IMR-90 (cell line): ENCODE results near the gene TPMT. TPM values are rescaled to one million over a fixed set of nuclear protein-coding genes. Genes with fewer than 3 reads are reported as not detected.
A peak's percentile ranks its signal among the peaks of the same experiment; 100 is the strongest.

ENCODE experiments used
- ATAC-seq: fragments of 200-7000 bp; cut with Tn5 transposase; 2 replicates; pipeline ENCODE4 v1.9.1; 2020; ENCODE audit warnings: low read depth, mild to moderate bottlenecking, moderate library complexity
- BruUV-seq: library from RNA; stranded (reverse); fragments of 400-500 nt; replicated peaks from 2 replicates; lab custom pipeline; 2021; lab: Mats Ljungman, UMichigan
- CTCF ChIA-PET: fragments of 300-600 bp; formaldehyde crosslinking; extraction: SDS; loops from one replicate; lab custom pipeline; 2021; ENCODE audit warnings: antibody characterized with exemption; lab: Yijun Ruan, JAX
- POLR2A ChIA-PET: fragments of 300-600 bp; sonication (Branson Sonifier 250); formaldehyde crosslinking; loops from one replicate; lab custom pipeline; 2022; ENCODE audit warnings: antibody characterized with exemption; ENCODE audit not compliant: unreplicated experiment; lab: Charles Lee
- DNase-seq: peaks from one replicate; pipeline ENCODE4 v3.0.0; 2013
- H2AFZ ChIP-seq: replicated peaks from 2 replicates; pipeline ENCODE3; 2013; ENCODE audit warnings: low read length, mild to moderate bottlenecking; ENCODE audit not compliant: poor library complexity
- H2AK5ac ChIP-seq: 2 replicates; pipeline ENCODE4 v1.6.1; 2013; ENCODE audit warnings: low read depth, low read length, inconsistent platforms
- H2AK9ac ChIP-seq: replicated peaks from 2 replicates; pipeline ENCODE3; 2013; ENCODE audit warnings: mild to moderate bottlenecking, low read depth, low read length, moderate library complexity; ENCODE audit not compliant: poor library complexity
- H2BK120ac ChIP-seq: 2 replicates; pipeline ENCODE4 v1.6.1; 2013; ENCODE audit warnings: low read depth, low read length, inconsistent platforms
- H2BK15ac ChIP-seq: 3 replicates; pipeline ENCODE4 v1.6.1; 2013; ENCODE audit warnings: low read depth, low read length, inconsistent platforms
- H2BK20ac ChIP-seq: 2 replicates; pipeline ENCODE4 v1.6.1; 2013; ENCODE audit warnings: low read depth, mild to moderate bottlenecking, inconsistent platforms, low read length, moderate library complexity
- H2BK5ac ChIP-seq: 2 replicates; pipeline ENCODE4 v1.6.1; 2013; ENCODE audit warnings: mild to moderate bottlenecking, low read depth, low read length, inconsistent platforms; ENCODE audit not compliant: poor library complexity, severe bottlenecking
- H3K14ac ChIP-seq: replicated peaks from 2 replicates; pipeline ENCODE4 v1.6.1; 2013; ENCODE audit warnings: low read depth, low read length, inconsistent platforms
- H3K18ac ChIP-seq: 2 replicates; pipeline ENCODE4 v1.6.1; 2013; ENCODE audit warnings: low read depth, low read length, control low read depth
- H3K23ac ChIP-seq: 2 replicates; pipeline ENCODE4 v1.6.1; 2013; ENCODE audit warnings: low read depth, low read length, inconsistent platforms
- H3K27ac ChIP-seq: 2 replicates; pipeline ENCODE4 v1.5.1; 2013; ENCODE audit warnings: mild to moderate bottlenecking, control low read depth, low read length; ENCODE audit not compliant: insufficient read depth
- H3K27me3 ChIP-seq: 2 replicates; pipeline ENCODE4 v1.6.1; 2013; ENCODE audit warnings: low read length; ENCODE audit not compliant: control insufficient read depth, insufficient read depth
- H3K36me3 ChIP-seq: 2 replicates; pipeline ENCODE4 v1.6.1; 2013; ENCODE audit warnings: low read length, mixed read lengths; ENCODE audit not compliant: control insufficient read depth, insufficient read depth
- H3K4ac ChIP-seq: 2 replicates; pipeline ENCODE4 v1.6.1; 2013; ENCODE audit warnings: low read depth, low read length, inconsistent platforms
- H3K4me1 ChIP-seq: 2 replicates; pipeline ENCODE4 v1.6.1; 2013; ENCODE audit warnings: low read length, mixed read lengths; ENCODE audit not compliant: control insufficient read depth, insufficient read depth
- H3K4me2 ChIP-seq: 2 replicates; pipeline ENCODE4 v1.6.1; 2013; ENCODE audit warnings: low read depth, mild to moderate bottlenecking, control low read depth, low read length, moderate library complexity
- H3K4me3 ChIP-seq: 2 replicates; pipeline ENCODE4 v1.5.1; 2013; ENCODE audit warnings: low read depth, mild to moderate bottlenecking, control low read depth, low read length, moderate library complexity; ENCODE audit not compliant: insufficient read depth
- H3K56ac ChIP-seq: 2 replicates; pipeline ENCODE4 v1.6.1; 2013; ENCODE audit warnings: low read length, inconsistent platforms; ENCODE audit not compliant: insufficient read depth; ENCODE audit errors: extremely low read depth
- H3K79me1 ChIP-seq, 2 experiments: 2 replicates each; pipeline ENCODE4 v1.6.1; 2013; ENCODE audit warnings: low read length in 2 of 2, inconsistent platforms in 1 of 2, low read depth in 1 of 2
- H3K9ac ChIP-seq: 2 replicates; pipeline ENCODE4 v1.6.1; 2013; ENCODE audit warnings: low read depth, low read length, control low read depth
- H3K9me1 ChIP-seq: 2 replicates; pipeline ENCODE4 v1.6.1; 2013; ENCODE audit warnings: low read length, inconsistent platforms; ENCODE audit not compliant: insufficient read depth
- H3K9me3 ChIP-seq: 2 replicates; pipeline ENCODE4 v1.6.1; 2013; ENCODE audit warnings: low read length; ENCODE audit not compliant: control insufficient read depth, insufficient read depth
- H4K20me1 ChIP-seq: 2 replicates; pipeline ENCODE4 v1.6.1; 2013; ENCODE audit warnings: low read length, inconsistent platforms; ENCODE audit not compliant: insufficient read depth
- H4K5ac ChIP-seq: 2 replicates; pipeline ENCODE4 v1.6.1; 2013; ENCODE audit warnings: mild to moderate bottlenecking, low read depth, low read length, control low read depth
- H4K8ac ChIP-seq, 2 experiments: 2 replicates each; pipeline ENCODE4 v1.6.1; 2013; ENCODE audit warnings: low read depth in 2 of 2, low read length in 2 of 2, control low read depth in 1 of 2, inconsistent platforms in 1 of 2
- H4K91ac ChIP-seq: 2 replicates; pipeline ENCODE4 v1.6.1; 2013; ENCODE audit warnings: low read depth, low read length, inconsistent platforms; ENCODE audit not compliant: insufficient read depth
- BHLHE40 ChIP-seq: fragments of 150-350 bp; IDR thresholded peaks from 2 replicates; pipeline ENCODE4 v1.6.1; 2016; ENCODE audit warnings: mild to moderate bottlenecking, low read depth, low read length
- CEBPB ChIP-seq: IDR thresholded peaks from 2 replicates; pipeline ENCODE4 v1.6.1; 2012; ENCODE audit warnings: low read depth, low read length, improper control_type of control experiment
- CHD1 ChIP-seq: IDR thresholded peaks from 2 replicates; pipeline ENCODE4 v1.6.1; 2012; ENCODE audit warnings: low read depth, low read length, improper control_type of control experiment
- ELK1 ChIP-seq: fragments of 150-350 bp; IDR thresholded peaks from 2 replicates; pipeline ENCODE4 v1.6.1; 2016; ENCODE audit warnings: low read depth, mild to moderate bottlenecking, low read length, moderate library complexity, borderline replicate concordance
- FOS ChIP-seq: fragments of 150-350 bp; IDR thresholded peaks from 2 replicates; pipeline ENCODE4 v1.6.1; 2016; ENCODE audit warnings: low read depth, low read length
- MAFK ChIP-seq: IDR thresholded peaks from 2 replicates; pipeline ENCODE4 v1.6.1; 2012; ENCODE audit warnings: low read depth, low read length, improper control_type of control experiment
- MAZ ChIP-seq: IDR thresholded peaks from 2 replicates; pipeline ENCODE4 v1.6.1; 2012; ENCODE audit warnings: low read depth, mild to moderate bottlenecking, low read length, improper control_type of control experiment, moderate library complexity, borderline replicate concordance
- MXI1 ChIP-seq: IDR thresholded peaks from 2 replicates; pipeline ENCODE4 v1.6.1; 2012; ENCODE audit warnings: low read depth, mild to moderate bottlenecking, low read length, moderate library complexity, borderline replicate concordance
- NFE2L2 ChIP-seq: fragments of 150-350 bp; IDR thresholded peaks from 2 replicates; pipeline ENCODE4 v1.6.1; 2016; ENCODE audit warnings: low read depth, mild to moderate bottlenecking, low read length
- POLR2A ChIP-seq: IDR thresholded peaks from 2 replicates; pipeline ENCODE4 v1.6.1; 2012; ENCODE audit warnings: mild to moderate bottlenecking, low read depth, low read length
- RAD21 ChIP-seq: IDR thresholded peaks from 2 replicates; pipeline ENCODE4 v1.6.1; 2012; ENCODE audit warnings: low read length, improper control_type of control experiment
- RCOR1 ChIP-seq: IDR thresholded peaks from 2 replicates; pipeline ENCODE4 v1.6.1; 2012; ENCODE audit warnings: mild to moderate bottlenecking, low read length, improper control_type of control experiment; ENCODE audit not compliant: insufficient replicate concordance
- RFX5 ChIP-seq: IDR thresholded peaks from 2 replicates; pipeline ENCODE4 v1.8.0; 2012; ENCODE audit warnings: low read depth, mild to moderate bottlenecking, low read length, moderate library complexity
- SMC3 ChIP-seq: fragments of 150-350 bp; IDR thresholded peaks from 2 replicates; pipeline ENCODE4 v1.6.1; 2016; ENCODE audit warnings: low read depth, mild to moderate bottlenecking, antibody characterized with exemption, low read length, moderate library complexity
- WGBS, 2 experiments: methylation state at CpG; one replicate each; pipeline versions ENCODE4 v1.1.5 to v1.1.7; 2013; ENCODE audit warnings: missing lambda C conversion rate in 2 of 2; ENCODE audit not compliant: insufficient read length in 1 of 2; ENCODE audit errors: extremely low coverage in 2 of 2; 5-methylcytosine and 5-hydroxymethylcytosine counted together
- dilution Hi-C: fragments of 300-500 bp; cut with HindIII; formaldehyde crosslinking; loops from one replicate; pipeline ENCODE4 v1.14.3; 2018; ENCODE audit warnings: low sequenced_read_pairs; ENCODE audit not compliant: unreplicated experiment
- in situ Hi-C: fragments of 300-500 bp; cut with MboI; formaldehyde crosslinking; loops from 3 replicates; pipeline ENCODE4 v1.14.3; 2019; ENCODE audit warnings: low sequenced_read_pairs, inconsistent platforms, mixed read lengths
- intact Hi-C: fragments of 100-400 bp; cut with micrococcal nuclease; formaldehyde crosslinking; loops from 2 replicates; pipeline ENCODE4 v1.10.0; 2022
- polyA plus RNA-seq, 3 experiments: library from polyadenylated mRNA; depleted of rRNA; stranded (reverse); fragments of >200 nt; gene quantifications; 2 replicates each; pipeline ENCODE4 v1.2.3, GENCODE V29; 2012; ENCODE audit warnings: low replicate concordance in 1 of 3
- total RNA-seq: library from RNA; depleted of rRNA; stranded (reverse); fragments of >200 nt; gene quantifications from 2 replicates; pipeline ENCODE4 v1.2.3, GENCODE V29; 2012
- TF ChIP-seq, protein P1 (sequence below): fragments of 150-350 bp; IDR thresholded peaks from 2 replicates; pipeline ENCODE4 v1.6.1; 2017; ENCODE audit warnings: mild to moderate bottlenecking, antibody characterized with exemption, low read length, low read depth
- TF ChIP-seq, protein P2 (sequence below): conservative IDR thresholded peaks from 2 replicates; pipeline ENCODE4 v1.5.1; 2012; ENCODE audit warnings: mild to moderate bottlenecking, low read depth, low read length, improper control_type of control experiment

TPMT gene
- total and polyA plus RNA-seq, 2 of the 4 experiments (the other 2 are of a cell fraction), result 10.8 to 14.1 TPM

DNA sequence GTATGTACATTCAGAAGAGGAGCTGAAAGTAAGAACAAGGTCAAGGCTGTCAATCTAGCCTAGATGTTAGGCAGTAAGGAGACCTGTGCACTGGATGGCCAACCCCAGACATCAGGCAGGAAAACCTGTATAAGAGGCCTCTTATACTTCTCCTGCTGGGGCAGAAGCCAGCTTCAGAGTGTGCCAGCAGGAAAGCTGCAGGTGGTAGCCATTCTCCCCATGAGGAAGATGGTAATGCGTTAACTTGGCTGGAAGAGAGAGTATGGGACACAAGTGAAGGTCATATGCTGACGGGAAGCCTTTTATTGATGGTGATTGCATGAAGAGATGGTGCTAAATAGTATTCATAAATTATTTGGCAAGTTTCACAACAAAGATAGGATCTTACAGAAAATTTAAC, 53.0 kb downstream of the TPMT start:
- H4K91ac ChIP-seq, result peak overlapping the region; percentile 39; the same call in 1 of the 2 replicates
- WGBS, 2 experiments, result no CpG with 5 or more reads among the region's 2 CpGs
- H2AK5ac ChIP-seq, result peak overlapping the region; percentile 84; the same call in 1 of the 2 replicates
- intact Hi-C loops, result no loop called here
- H2BK15ac ChIP-seq, result peak overlapping the region; percentile 65; the same call in 1 of the 3 replicates
- H4K8ac ChIP-seq, result peak overlapping the region in 1 of 2 experiments; percentile 43; a peak in 1 of 4 replicates
- no peak overlapping the region for H2BK5ac ChIP-seq
- no peak overlapping the region for H3K9ac ChIP-seq
- H3K56ac ChIP-seq, result no peak overlapping the region
- DNase-seq (no peak), ATAC-seq (no peak)
- dilution Hi-C loops, result no loop called here
- peak overlapping the region; percentile 64 for H3K14ac ChIP-seq
- H3K18ac ChIP-seq, result no peak overlapping the region
- H2BK20ac ChIP-seq, result no peak overlapping the region
- H2AFZ ChIP-seq, result peak overlapping the region; percentile 5
- 0 out of 2 replicates have a peak overlapping the region, but pooled peaks have one; percentile 53 for H2BK120ac ChIP-seq
- TF ChIP-seq RAD21 (no peak), FOS (no peak), RFX5 (no peak), ELK1 (no peak), CEBPB (no peak), MAFK (no peak), MXI1 (no peak), MAZ (no peak), SMC3 (no peak), BHLHE40 (no peak), POLR2A (no peak), NFE2L2 (no peak), RCOR1 (no peak), CHD1 (no peak)
- TF ChIP-seq, protein P1, sequence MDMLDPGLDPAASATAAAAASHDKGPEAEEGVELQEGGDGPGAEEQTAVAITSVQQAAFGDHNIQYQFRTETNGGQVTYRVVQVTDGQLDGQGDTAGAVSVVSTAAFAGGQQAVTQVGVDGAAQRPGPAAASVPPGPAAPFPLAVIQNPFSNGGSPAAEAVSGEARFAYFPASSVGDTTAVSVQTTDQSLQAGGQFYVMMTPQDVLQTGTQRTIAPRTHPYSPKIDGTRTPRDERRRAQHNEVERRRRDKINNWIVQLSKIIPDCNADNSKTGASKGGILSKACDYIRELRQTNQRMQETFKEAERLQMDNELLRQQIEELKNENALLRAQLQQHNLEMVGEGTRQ, result no peak
- TF ChIP-seq, protein P2, sequence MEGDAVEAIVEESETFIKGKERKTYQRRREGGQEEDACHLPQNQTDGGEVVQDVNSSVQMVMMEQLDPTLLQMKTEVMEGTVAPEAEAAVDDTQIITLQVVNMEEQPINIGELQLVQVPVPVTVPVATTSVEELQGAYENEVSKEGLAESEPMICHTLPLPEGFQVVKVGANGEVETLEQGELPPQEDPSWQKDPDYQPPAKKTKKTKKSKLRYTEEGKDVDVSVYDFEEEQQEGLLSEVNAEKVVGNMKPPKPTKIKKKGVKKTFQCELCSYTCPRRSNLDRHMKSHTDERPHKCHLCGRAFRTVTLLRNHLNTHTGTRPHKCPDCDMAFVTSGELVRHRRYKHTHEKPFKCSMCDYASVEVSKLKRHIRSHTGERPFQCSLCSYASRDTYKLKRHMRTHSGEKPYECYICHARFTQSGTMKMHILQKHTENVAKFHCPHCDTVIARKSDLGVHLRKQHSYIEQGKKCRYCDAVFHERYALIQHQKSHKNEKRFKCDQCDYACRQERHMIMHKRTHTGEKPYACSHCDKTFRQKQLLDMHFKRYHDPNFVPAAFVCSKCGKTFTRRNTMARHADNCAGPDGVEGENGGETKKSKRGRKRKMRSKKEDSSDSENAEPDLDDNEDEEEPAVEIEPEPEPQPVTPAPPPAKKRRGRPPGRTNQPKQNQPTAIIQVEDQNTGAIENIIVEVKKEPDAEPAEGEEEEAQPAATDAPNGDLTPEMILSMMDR, result no peak
- H3K27ac ChIP-seq, result no peak overlapping the region
- POLR2A ChIA-PET, result no interaction called here
- H3K27me3 ChIP-seq, result no peaks in the 10 kb centered on the region
- peak overlapping the region; percentile 44 for H2AK9ac ChIP-seq
- no peaks in the 10 kb centered on the region for H3K79me1 ChIP-seq
- H3K4me2 ChIP-seq, result no peak overlapping the region
- H4K5ac ChIP-seq, result no peak overlapping the region
- no TSS peak for BruUV-seq
- peaks cover 3% of the 10 kb centered on the region for H3K4me1 ChIP-seq
- H3K9me3 ChIP-seq, result no peaks in the 10 kb centered on the region
- H3K4ac ChIP-seq, result peak overlapping the region; percentile 68
- no peaks in the 10 kb centered on the region for H4K20me1 ChIP-seq
- H3K36me3 ChIP-seq, result no peaks in the 10 kb centered on the region
- CTCF ChIA-PET, result interaction anchor here (1.1 to 1.2 kb wide), 2 partner anchors 11 to 20 kb away, joined by 3 read pairs; partner anchors contain the start of gene NHLRC1
- H3K4me3 ChIP-seq, result no peak overlapping the region
- in situ Hi-C loops, result no loop called here
- H3K9me1 ChIP-seq, result peaks cover 7% of the 10 kb centered on the region; the same call in 1 of the 2 replicates
- no peak overlapping the region for H3K23ac ChIP-seq
